Measurements from ENCODE around the gene SNPH. TPM values are rescaled to one million over a fixed set of nuclear protein-coding genes. Genes with fewer than 3 reads are reported as not detected.

Gene SNPH
- total RNA-seq, 2 experiments from 2014 or later: 6.5 to 7.6 TPM

DNA sequence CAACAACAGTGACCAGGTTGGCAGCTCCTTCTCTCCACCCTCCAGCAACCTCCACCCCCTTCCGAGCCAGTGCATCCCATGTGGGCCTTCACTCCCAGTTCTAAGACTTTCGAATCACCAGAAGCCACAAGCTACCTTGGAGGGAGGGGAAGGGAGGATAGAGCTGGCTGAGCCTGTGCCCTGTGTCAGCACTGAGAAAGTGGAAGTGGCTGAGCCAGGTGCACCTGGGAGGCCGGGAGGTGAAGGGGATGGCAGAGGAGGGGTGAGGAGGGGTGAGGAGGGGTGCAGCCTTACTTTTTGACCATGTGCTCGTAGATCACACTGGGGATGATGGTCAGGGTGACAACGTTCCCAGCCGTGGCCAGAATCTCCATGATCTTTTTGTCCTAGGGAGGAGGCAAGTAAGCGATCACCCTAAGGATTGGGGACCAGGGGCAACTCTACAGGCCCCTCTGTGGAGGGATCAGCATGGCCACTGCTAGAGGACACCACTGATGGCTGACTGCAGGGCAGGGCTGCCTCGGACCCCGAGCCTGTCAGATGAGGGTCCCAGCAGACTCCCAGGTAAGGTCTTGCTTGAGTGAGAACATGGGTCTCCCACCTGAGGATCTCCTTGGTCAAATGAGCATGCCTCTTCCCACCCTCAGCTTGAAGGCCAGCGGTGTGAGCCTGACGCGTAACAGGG is 44.6 kb downstream of the SNPH start:
- no peak for ATAC-seq
- ChIA-PET POLR2A (no interaction called here), CTCF (interaction anchor here (1.0 kb wide), 1 partner anchor 193 kb away, joined by 4 read pairs; no protein-coding TSS in a partner anchor)
- no peaks in the 10 kb centered on the region for H3K9me3 Mint-ChIP-seq (ENCODE audit: insufficient read depth)
- no peak overlapping the region for H3K27ac Mint-ChIP-seq
- no peaks in the 10 kb centered on the region for H3K36me3 Mint-ChIP-seq (ENCODE audit: low read depth)
- H3K4me1 Mint-ChIP-seq (ENCODE audit: low read depth): peaks cover 4% of the 10 kb centered on the region
- peaks cover 5% of the 10 kb centered on the region for H3K27me3 Mint-ChIP-seq (ENCODE audit: low read depth)
- DNase-seq: no peak
- H3K4me3 Mint-ChIP-seq: no peak overlapping the region

DNA sequence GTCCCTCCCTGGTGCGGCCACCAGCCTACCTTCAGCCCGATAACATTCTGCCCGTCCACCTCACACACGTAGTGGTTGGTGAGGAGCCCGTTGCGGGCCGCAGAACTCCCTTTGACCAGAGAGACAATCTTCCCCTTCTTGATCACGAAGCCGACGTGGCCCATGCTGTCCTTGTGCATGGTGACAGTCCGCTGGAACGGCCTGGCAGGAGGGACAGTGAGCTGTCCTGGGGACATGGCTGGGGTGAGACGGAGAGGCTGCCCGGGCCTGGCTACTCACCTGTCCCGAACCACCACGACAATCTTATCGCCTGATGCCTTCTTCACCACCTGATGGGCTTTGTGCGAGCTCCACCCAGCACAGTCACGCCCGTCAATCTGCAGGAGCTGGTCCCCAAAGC is 46.2 kb downstream of the SNPH start:
- DNase-seq (no peak), ATAC-seq (no peak)
- H3K4me1 Mint-ChIP-seq (ENCODE audit: low read depth): peaks cover 7% of the 10 kb centered on the region
- no peak overlapping the region for H3K4me3 Mint-ChIP-seq
- no peaks in the 10 kb centered on the region for H3K9me3 Mint-ChIP-seq (ENCODE audit: insufficient read depth)
- POLR2A ChIA-PET: interaction anchor here (1.3 kb wide), 1 partner anchor 12 kb away, joined by 3 read pairs; no protein-coding TSS in a partner anchor
- CTCF ChIA-PET: interaction anchor here (0.9 to 2.4 kb wide), 17 partner anchors 8 to 465 kb away, joined by 3 to 20 read pairs (median 6); partner anchors contain the start of genes NSFL1C and SNPH
- H3K36me3 Mint-ChIP-seq (ENCODE audit: low read depth): no peaks in the 10 kb centered on the region
- no peak overlapping the region for H3K27ac Mint-ChIP-seq
- H3K27me3 Mint-ChIP-seq (ENCODE audit: low read depth): peaks cover 6% of the 10 kb centered on the region

DNA sequence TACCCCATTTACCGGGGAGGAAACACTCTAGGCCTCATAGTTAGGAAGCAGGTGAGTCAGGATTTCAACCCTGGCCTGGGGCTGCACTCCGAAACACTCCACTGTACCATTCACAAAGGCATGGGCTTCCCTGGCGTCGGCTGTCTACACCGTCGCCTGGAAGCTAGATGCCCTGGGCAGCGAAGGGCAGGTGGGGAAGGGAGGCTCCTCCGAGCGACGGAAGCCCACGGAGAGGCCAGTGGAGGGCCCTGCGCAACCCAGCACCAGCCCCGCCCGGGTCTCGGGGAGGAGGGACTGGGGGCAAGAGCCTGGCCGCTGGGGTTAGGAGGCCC is 46.8 kb downstream of the SNPH start:
- DNase-seq (no peak), ATAC-seq (no peak)
- Mint-ChIP-seq H3K4me3 (no peak overlapping the region), H3K4me1 (ENCODE audit: low read depth) (peaks cover 13% of the 10 kb centered on the region), H3K27ac (no peak overlapping the region), H3K9me3 (ENCODE audit: insufficient read depth) (no peaks in the 10 kb centered on the region), H3K27me3 (ENCODE audit: low read depth) (peaks cover 6% of the 10 kb centered on the region), H3K36me3 (ENCODE audit: low read depth) (no peaks in the 10 kb centered on the region)
- CTCF ChIA-PET: interaction anchor here (0.7 to 2.4 kb wide), 21 partner anchors 8 to 464 kb away, joined by 3 to 20 read pairs (median 5); partner anchors contain the start of genes NSFL1C and SNPH
- POLR2A ChIA-PET: interaction anchor here (0.7 to 1.3 kb wide), 2 partner anchors 12 to 81 kb away, joined by 3 read pairs; no protein-coding TSS in a partner anchor

- POLR2A ChIA-PET: interaction anchor here (0.7 kb wide), 1 partner anchor 80 kb away, joined by 3 read pairs; no protein-coding TSS in a partner anchor
- H3K27ac Mint-ChIP-seq: no peak overlapping the region
- H3K9me3 Mint-ChIP-seq (ENCODE audit: insufficient read depth): no peaks in the 10 kb centered on the region
- CTCF ChIA-PET: interaction anchor here (0.7 to 2.4 kb wide), 21 partner anchors 9 to 464 kb away, joined by 3 to 20 read pairs (median 5); partner anchors contain the start of genes NSFL1C and SNPH
- H3K4me1 Mint-ChIP-seq (ENCODE audit: low read depth): peaks cover 18% of the 10 kb centered on the region
- H3K4me3 Mint-ChIP-seq: no peak overlapping the region
- H3K27me3 Mint-ChIP-seq (ENCODE audit: low read depth): peaks cover 6% of the 10 kb centered on the region
- DNase-seq (peak; percentile 66), ATAC-seq (peak; percentile 62)
- no peaks in the 10 kb centered on the region for H3K36me3 Mint-ChIP-seq (ENCODE audit: low read depth)
These were observed 47.3 kb downstream of the SNPH start for GRCh38 chr20:1313236-1313964.

DNA sequence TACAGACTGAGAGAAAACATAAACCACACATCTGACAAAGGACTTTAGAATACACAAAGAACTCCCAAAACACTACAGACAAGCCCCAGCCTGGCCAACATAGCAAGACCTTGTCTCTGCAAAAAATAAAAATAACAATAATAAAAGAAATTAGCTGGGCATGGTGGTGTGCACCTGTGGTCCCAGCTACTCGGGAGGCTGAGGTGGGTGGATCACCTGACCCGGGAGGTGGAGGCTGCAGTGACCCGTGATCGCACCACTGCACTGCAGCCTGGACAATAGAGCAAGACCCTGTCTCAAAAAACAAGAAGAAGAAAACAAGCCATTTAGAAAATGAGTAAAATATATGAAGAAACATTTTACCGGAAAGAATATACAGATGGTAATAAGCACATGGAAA is 49.7 kb downstream of the SNPH start:
- no peak for DNase-seq
- Mint-ChIP-seq H3K9me3 (ENCODE audit: insufficient read depth) (no peaks in the 10 kb centered on the region), H3K4me1 (ENCODE audit: low read depth) (peaks cover 26% of the 10 kb centered on the region), H3K27me3 (ENCODE audit: low read depth) (peaks cover 6% of the 10 kb centered on the region), H3K36me3 (ENCODE audit: low read depth) (no peaks in the 10 kb centered on the region), H3K4me3 (no peak overlapping the region), H3K27ac (no peak overlapping the region)
- POLR2A ChIA-PET: interaction anchor here (0.9 to 1.2 kb wide), 2 partner anchors 10 to 11 kb away, joined by 4 read pairs; no protein-coding TSS in a partner anchor
- CTCF ChIA-PET: interaction anchor here (0.9 to 2.9 kb wide), 9 partner anchors 11 to 188 kb away, joined by 3 to 12 read pairs (median 5); no protein-coding TSS in a partner anchor
- no peak for ATAC-seq

- Mint-ChIP-seq H3K9me3 (ENCODE audit: insufficient read depth) (no peaks in the 10 kb centered on the region), H3K4me1 (ENCODE audit: low read depth) (peaks cover 26% of the 10 kb centered on the region), H3K36me3 (ENCODE audit: low read depth) (no peaks in the 10 kb centered on the region), H3K4me3 (peak overlapping the region; percentile 4), H3K27me3 (ENCODE audit: low read depth) (peaks cover 6% of the 10 kb centered on the region), H3K27ac (no peak overlapping the region)
- POLR2A ChIA-PET: no interaction called here
- DNase-seq: no peak
- CTCF ChIA-PET: interaction anchor here (1.1 to 1.2 kb wide), 3 partner anchors 82 to 148 kb away, joined by 3 to 4 read pairs (median 3); no protein-coding TSS in a partner anchor
- no peak for ATAC-seq
These were observed 51.6 kb downstream of the SNPH start for GRCh38 chr20:1317545-1318255.

DNA sequence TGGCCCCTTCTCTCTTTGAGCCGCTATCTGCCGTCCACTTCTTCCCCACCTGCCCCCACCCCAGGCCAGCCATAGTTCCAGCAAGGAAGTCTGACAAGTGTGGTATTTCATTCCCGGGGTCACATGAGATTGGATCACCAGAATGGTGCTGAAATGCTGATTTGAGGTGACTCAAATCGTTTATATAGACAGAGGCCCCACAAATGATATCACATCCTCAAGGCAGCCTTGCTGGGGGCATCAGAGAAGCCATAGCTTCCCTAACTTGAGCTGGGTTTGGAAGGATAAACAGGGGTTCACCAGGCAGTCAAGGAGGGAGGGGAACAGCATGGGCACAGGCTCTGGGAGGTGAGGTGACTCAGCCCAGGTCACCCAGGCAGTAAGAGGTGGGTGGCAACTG is 53.0 kb downstream of the SNPH start:
- ChIA-PET CTCF (no interaction called here), POLR2A (interaction anchor here (1.0 kb wide), 1 partner anchor 72 kb away, joined by 3 read pairs; no protein-coding TSS in a partner anchor)
- no peak overlapping the region for H3K27ac Mint-ChIP-seq
- H3K27me3 Mint-ChIP-seq (ENCODE audit: low read depth): peaks cover 6% of the 10 kb centered on the region
- H3K36me3 Mint-ChIP-seq (ENCODE audit: low read depth): no peaks in the 10 kb centered on the region
- peaks cover 27% of the 10 kb centered on the region for H3K4me1 Mint-ChIP-seq (ENCODE audit: low read depth)
- no peak for ATAC-seq
- H3K4me3 Mint-ChIP-seq: no peak overlapping the region
- H3K9me3 Mint-ChIP-seq (ENCODE audit: insufficient read depth): no peaks in the 10 kb centered on the region
- DNase-seq: no peak

DNA sequence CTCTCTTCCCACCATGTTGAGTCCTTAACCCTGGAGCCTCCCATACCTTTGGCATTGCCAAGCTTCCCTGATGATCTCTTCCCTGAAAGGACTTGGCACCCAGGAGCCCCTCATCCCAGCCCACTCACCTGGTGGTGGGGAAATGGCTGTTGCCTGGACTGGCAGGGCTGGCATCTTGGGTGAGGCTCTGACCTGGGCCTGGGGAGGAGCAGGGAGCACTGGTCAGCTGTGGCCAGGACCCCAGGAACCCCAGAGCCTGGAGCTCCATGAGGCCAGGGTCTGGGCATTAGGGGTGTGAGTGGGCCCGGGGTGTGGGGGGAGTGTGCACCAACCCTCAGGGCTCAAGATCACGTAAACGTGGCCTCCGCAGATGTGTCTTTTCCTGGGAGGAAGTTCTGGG is 53.4 kb downstream of the SNPH start:
- no peak for ATAC-seq
- Mint-ChIP-seq H3K36me3 (ENCODE audit: low read depth) (no peaks in the 10 kb centered on the region), H3K27ac (no peak overlapping the region), H3K4me1 (ENCODE audit: low read depth) (peaks cover 29% of the 10 kb centered on the region), H3K9me3 (ENCODE audit: insufficient read depth) (no peaks in the 10 kb centered on the region), H3K27me3 (ENCODE audit: low read depth) (peaks cover 6% of the 10 kb centered on the region), H3K4me3 (no peak overlapping the region)
- POLR2A ChIA-PET: interaction anchor here (1.0 kb wide), 1 partner anchor 72 kb away, joined by 3 read pairs; no protein-coding TSS in a partner anchor
- no peak for DNase-seq
- CTCF ChIA-PET: no interaction called here

DNA sequence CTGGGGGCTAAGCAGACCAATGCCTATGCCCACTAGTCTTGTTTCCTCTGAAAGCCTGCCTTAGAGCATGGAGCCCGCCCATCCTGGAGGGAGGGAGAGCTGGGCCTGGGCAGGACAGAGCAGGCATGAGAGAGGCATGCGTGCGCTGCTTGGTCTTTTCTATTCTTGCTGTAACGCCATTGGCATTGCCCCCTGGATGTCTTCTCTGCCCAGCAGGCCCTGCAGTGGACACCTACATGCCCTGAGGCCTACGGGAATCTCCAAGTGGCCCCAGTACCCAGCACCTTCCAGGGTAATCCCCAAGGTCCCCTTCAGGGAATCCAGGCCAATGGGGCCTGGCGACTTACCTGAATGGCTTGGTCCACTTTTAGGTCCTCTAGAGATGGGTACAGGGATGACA is 53.9 kb downstream of the SNPH start:
- DNase-seq: no peak
- no peak for ATAC-seq
- no peak overlapping the region for H3K27ac Mint-ChIP-seq
- ChIA-PET CTCF (interaction anchor here (0.6 kb wide), 1 partner anchor 118 kb away, joined by 3 read pairs; no protein-coding TSS in a partner anchor), POLR2A (no interaction called here)
- H3K4me1 Mint-ChIP-seq (ENCODE audit: low read depth): peaks cover 29% of the 10 kb centered on the region
- no peak overlapping the region for H3K4me3 Mint-ChIP-seq
- peaks cover 5% of the 10 kb centered on the region for H3K27me3 Mint-ChIP-seq (ENCODE audit: low read depth)
- no peaks in the 10 kb centered on the region for H3K36me3 Mint-ChIP-seq (ENCODE audit: low read depth)
- no peaks in the 10 kb centered on the region for H3K9me3 Mint-ChIP-seq (ENCODE audit: insufficient read depth)

- DNase-seq: no peak
- H3K9me3 Mint-ChIP-seq (ENCODE audit: insufficient read depth): no peaks in the 10 kb centered on the region
- H3K4me3 Mint-ChIP-seq: no peak overlapping the region
- CTCF ChIA-PET: no interaction called here
- no peaks in the 10 kb centered on the region for H3K27me3 Mint-ChIP-seq (ENCODE audit: low read depth)
- H3K36me3 Mint-ChIP-seq (ENCODE audit: low read depth): no peaks in the 10 kb centered on the region
- no peak for ATAC-seq
- H3K4me1 Mint-ChIP-seq (ENCODE audit: low read depth): peaks cover 29% of the 10 kb centered on the region
- no peak overlapping the region for H3K27ac Mint-ChIP-seq
- POLR2A ChIA-PET: interaction anchor here (0.8 kb wide), 1 partner anchor 70 kb away, joined by 3 read pairs; no protein-coding TSS in a partner anchor
These were observed 55.0 kb downstream of the SNPH start for GRCh38 chr20:1320902-1321653.

GRCh38 chr20:1321654-1321939 is 55.5 kb downstream of the SNPH start:
- Mint-ChIP-seq H3K9me3 (ENCODE audit: insufficient read depth) (no peaks in the 10 kb centered on the region), H3K4me3 (no peak overlapping the region), H3K27me3 (ENCODE audit: low read depth) (no peaks in the 10 kb centered on the region), H3K27ac (no peak overlapping the region), H3K4me1 (ENCODE audit: low read depth) (peaks cover 29% of the 10 kb centered on the region), H3K36me3 (ENCODE audit: low read depth) (no peaks in the 10 kb centered on the region)
- ATAC-seq: no peak
- POLR2A ChIA-PET: interaction anchor here (0.8 kb wide), 1 partner anchor 70 kb away, joined by 3 read pairs; no protein-coding TSS in a partner anchor
- DNase-seq: no peak
- CTCF ChIA-PET: interaction anchor here (0.8 to 1.6 kb wide), 4 partner anchors 9 to 144 kb away, joined by 3 to 7 read pairs (median 4); no protein-coding TSS in a partner anchor
